Small intestine (tissue), 7 donors: ENCODE data around the gene RPL22. TPM values are rescaled to one million over a fixed set of nuclear protein-coding genes. Genes with fewer than 3 reads are reported as not detected.

Experiments used
- DNase-seq, 2 donors: peaks; one replicate each; pipeline versions ENCODE4 v3.0.0 to v3.0.0-alpha.2; 2013
- FAIRE-seq: peaks from 2 replicates; lab custom pipeline; 2012; peaks lifted over from hg19 to GRCh38; lab: Jason Lieb, UNC
- H3K27ac ChIP-seq, 3 donors: one replicate each; pipeline ENCODE4 v1.5.1; 2013; ENCODE audit warnings: low read length in 2 of 3, mild to moderate bottlenecking in 2 of 3, control low read depth in 1 of 3, inconsistent platforms in 1 of 3, low read depth in 1 of 3, moderate library complexity in 1 of 3
- H3K27me3 ChIP-seq, 3 donors: one replicate each; pipeline ENCODE4 v1.6.1; 2013; ENCODE audit warnings: low read length in 3 of 3, inconsistent platforms in 1 of 3; ENCODE audit not compliant: control insufficient read depth in 3 of 3, insufficient read depth in 3 of 3
- H3K36me3 ChIP-seq, 3 donors: one replicate each; pipeline ENCODE4 v1.6.1; 2013; ENCODE audit warnings: low read length in 3 of 3, inconsistent platforms in 1 of 3, low read depth in 1 of 3, mild to moderate bottlenecking in 1 of 3, moderate library complexity in 1 of 3; ENCODE audit not compliant: control insufficient read depth in 3 of 3, insufficient read depth in 2 of 3
- H3K4me1 ChIP-seq, 3 donors: one replicate each; pipeline ENCODE4 v1.6.1; 2013; ENCODE audit warnings: low read length in 2 of 3, inconsistent platforms in 1 of 3, low read depth in 1 of 3, mild to moderate bottlenecking in 1 of 3, moderate library complexity in 1 of 3; ENCODE audit not compliant: control insufficient read depth in 3 of 3, insufficient read depth in 2 of 3
- H3K4me3 ChIP-seq, 3 donors: one replicate each; pipeline ENCODE4 v1.5.1; 2013; ENCODE audit warnings: low read length in 3 of 3, control low read depth in 1 of 3, inconsistent platforms in 1 of 3, low read depth in 1 of 3, mild to moderate bottlenecking in 1 of 3, moderate library complexity in 1 of 3
- H3K9me3 ChIP-seq, 2 donors: one replicate each; pipeline ENCODE4 v1.6.1; 2013; ENCODE audit warnings: low read depth in 1 of 2, low read length in 1 of 2; ENCODE audit not compliant: control insufficient read depth in 2 of 2, insufficient read depth in 1 of 2
- WGBS, 3 donors: extraction: QIAGEN DNeasy Blood & Tissue Kit; methylation state at CpG; one replicate each; pipeline ENCODE4 v1.1.7; 2013; 5-methylcytosine and 5-hydroxymethylcytosine counted together
- polyA plus RNA-seq, 4 donors: library from polyadenylated mRNA; stranded (reverse) in 3 of 4; unstranded in 1 of 4; fragments of 200-250 nt in 3 of 4; fragments of 120-200 nt in 1 of 4; gene quantifications; one replicate each; pipeline versions ENCODE4 v1.2.1 to v1.2.3, GENCODE V29; 2013
- donor health status: healthy with polysubstance abuse.
- donor health status: control.
- donor health status: control.
- donor health status: Bipolar disorder and iron deficiency.
- donor health status: healthy.

The RPL22 gene
- polyA plus RNA-seq, 4 donors = 207 to 1,045 (median 359) TPM

GRCh38 chr1:6177681-6178380 is 21.6 kb downstream of the RPL22 start:
- no peak for DNase-seq
- FAIRE-seq = no peak
- Histone ChIP-seq H3K4me1 (no peaks in the 10 kb centered on the region), H3K9me3 (no peaks in the 10 kb centered on the region), H3K27ac (no peak overlapping the region), H3K27me3 (peaks cover 22 to 54% (median 25%) of the 10 kb centered on the region in 3 donors), H3K36me3 (no peaks in the 10 kb centered on the region), H3K4me3 (no peak overlapping the region)
- 67 to 73% (median 67%) methylated on average over 18 of the region's 18 CpGs for WGBS, 3 donors

GRCh38 chr1:6176779-6177178 is 22.6 kb downstream of the RPL22 start:
- 72 to 77% (median 77%) methylated on average over 5 of the region's 5 CpGs for WGBS, 3 donors
- FAIRE-seq = no peak
- peaks cover 22 to 49% (median 25%) of the 10 kb centered on the region in 3 donors for H3K27me3 ChIP-seq

GRCh38 chr1:6175411-6175828 is 24.0 kb downstream of the RPL22 start:
- H3K4me3 ChIP-seq = no peak overlapping the region
- no peaks in the 10 kb centered on the region for H3K4me1 ChIP-seq
- H3K36me3 ChIP-seq = no peaks in the 10 kb centered on the region
- no peak for DNase-seq
- WGBS, 3 donors = 84 to 97% (median 94%) methylated on average over 6 of the region's 6 CpGs
- FAIRE-seq = no peak
- peaks cover 16 to 36% (median 20%) of the 10 kb centered on the region in 3 donors for H3K27me3 ChIP-seq
- no peak overlapping the region for H3K27ac ChIP-seq
- no peaks in the 10 kb centered on the region for H3K9me3 ChIP-seq

More at GRCh38 chr1:6176779-6177178, 22.6 kb downstream of the RPL22 start:
- H3K9me3 ChIP-seq = no peaks in the 10 kb centered on the region
- DNase-seq = no peak
- no peaks in the 10 kb centered on the region for H3K4me1 ChIP-seq
- no peak overlapping the region for H3K27ac ChIP-seq
- H3K36me3 ChIP-seq = no peaks in the 10 kb centered on the region
- no peak overlapping the region for H3K4me3 ChIP-seq

- 86 to 93% (median 88%) methylated on average over 5 of the region's 5 CpGs for WGBS, 3 donors
- H3K27me3 ChIP-seq = peaks cover 12 to 34% (median 20%) of the 10 kb centered on the region in 3 donors
- H3K9me3 ChIP-seq = no peaks in the 10 kb centered on the region
Measured at GRCh38 chr1:6174621-6175410, 24.6 kb downstream of the RPL22 start.

GRCh38 chr1:6172549-6172948 is 26.8 kb downstream of the RPL22 start:
- WGBS, 3 donors = 68 to 78% (median 73%) methylated on average over 10 of the region's 10 CpGs

More at GRCh38 chr1:6174621-6175410, 24.6 kb downstream of the RPL22 start:
- no peaks in the 10 kb centered on the region for H3K4me1 ChIP-seq
- no peak overlapping the region for H3K4me3 ChIP-seq
- no peaks in the 10 kb centered on the region for H3K36me3 ChIP-seq
- DNase-seq = no peak
- no peak overlapping the region for H3K27ac ChIP-seq
- FAIRE-seq = no peak

GRCh38 chr1:6171548-6172124 is 27.8 kb downstream of the RPL22 start:
- H3K4me3 ChIP-seq = no peak overlapping the region
- H3K4me1 ChIP-seq = no peaks in the 10 kb centered on the region
- WGBS, 3 donors = 33 to 43% (median 38%) methylated on average over 10 of the region's 10 CpGs
- FAIRE-seq = no peak
- no peaks in the 10 kb centered on the region for H3K9me3 ChIP-seq
- no peak overlapping the region for H3K27ac ChIP-seq
- peaks cover 0 to 8% (median 5%) of the 10 kb centered on the region in 3 donors for H3K27me3 ChIP-seq
- DNase-seq = no peak
- H3K36me3 ChIP-seq = no peaks in the 10 kb centered on the region

More at GRCh38 chr1:6172549-6172948, 26.8 kb downstream of the RPL22 start:
- Histone ChIP-seq H3K4me3 (no peak overlapping the region), H3K27me3 (peaks cover 0 to 17% (median 9%) of the 10 kb centered on the region in 3 donors), H3K4me1 (no peaks in the 10 kb centered on the region), H3K27ac (no peak overlapping the region), H3K36me3 (no peaks in the 10 kb centered on the region), H3K9me3 (no peaks in the 10 kb centered on the region)
- FAIRE-seq = no peak
- no peak for DNase-seq

GRCh38 chr1:6170742-6171201 is 28.6 kb downstream of the RPL22 start:
- no peak overlapping the region for H3K4me3 ChIP-seq
- FAIRE-seq (no peak), DNase-seq (no peak)
- 55 to 64% (median 63%) methylated on average over 15 to 19 of the region's 19 CpGs for WGBS, 3 donors
- no peak overlapping the region for H3K27ac ChIP-seq
- peaks cover 0 to 4% (median 0%) of the 10 kb centered on the region in 3 donors for H3K27me3 ChIP-seq
- no peaks in the 10 kb centered on the region for H3K9me3 ChIP-seq
- H3K36me3 ChIP-seq = no peaks in the 10 kb centered on the region
- H3K4me1 ChIP-seq = no peaks in the 10 kb centered on the region

- 68 to 78% (median 75%) methylated on average over 15 to 16 of the region's 16 CpGs for WGBS, 3 donors
- no peak overlapping the region for H3K4me3 ChIP-seq
- no peaks in the 10 kb centered on the region for H3K4me1 ChIP-seq
- no peak for DNase-seq
- H3K27ac ChIP-seq = no peak overlapping the region
- no peak for FAIRE-seq
- H3K9me3 ChIP-seq = no peaks in the 10 kb centered on the region
- no peaks in the 10 kb centered on the region for H3K36me3 ChIP-seq
- H3K27me3 ChIP-seq = no peaks in the 10 kb centered on the region
Measured at GRCh38 chr1:6170116-6170741, 29.2 kb downstream of the RPL22 start.
